Activated naive CD4-positive, alpha-beta T cell treated with anti-CD3 and anti-CD28 coated beads, Interleukin-2, amount 50 U/mL, for 24 hours (primary cell): ENCODE data around the gene NUDT7.

Experiments
- H3K27ac Mint-ChIP-seq: one replicate; pipeline ENCODE4 v1.8.0; 2021; ENCODE audit warnings: mild to moderate bottlenecking, mixed read lengths
- H3K27me3 Mint-ChIP-seq: one replicate; pipeline ENCODE4 v1.8.0; 2021; ENCODE audit warnings: mixed read lengths
- H3K36me3 Mint-ChIP-seq: one replicate; pipeline ENCODE4 v1.8.0; 2021; ENCODE audit warnings: mixed read lengths
- H3K4me1 Mint-ChIP-seq: one replicate; pipeline ENCODE4 v1.8.0; 2021; ENCODE audit warnings: mixed read lengths
- H3K4me3 Mint-ChIP-seq: one replicate; pipeline ENCODE4 v1.8.0; 2021; ENCODE audit warnings: mild to moderate bottlenecking, mixed read lengths
- H3K9me3 Mint-ChIP-seq: one replicate; pipeline ENCODE4 v1.8.0; 2021; ENCODE audit warnings: mixed read lengths

The NUDT7 gene

GRCh38 chr16:77758046-77758445 is 35.7 kb downstream of the NUDT7 start:
- no peak overlapping the region for H3K4me3 Mint-ChIP-seq
- H3K27me3 Mint-ChIP-seq = peaks cover 9% of the 10 kb centered on the region
- no peaks in the 10 kb centered on the region for H3K36me3 Mint-ChIP-seq
- no peaks in the 10 kb centered on the region for H3K4me1 Mint-ChIP-seq
- H3K9me3 Mint-ChIP-seq = no peaks in the 10 kb centered on the region
- no peak overlapping the region for H3K27ac Mint-ChIP-seq

GRCh38 chr16:77758508-77758907 is 36.2 kb downstream of the NUDT7 start:
- no peaks in the 10 kb centered on the region for H3K4me1 Mint-ChIP-seq
- H3K27me3 Mint-ChIP-seq = peaks cover 9% of the 10 kb centered on the region
- no peaks in the 10 kb centered on the region for H3K9me3 Mint-ChIP-seq
- H3K4me3 Mint-ChIP-seq = no peak overlapping the region
- H3K27ac Mint-ChIP-seq = no peak overlapping the region
- no peaks in the 10 kb centered on the region for H3K36me3 Mint-ChIP-seq

GRCh38 chr16:77759201-77759600 is 36.9 kb downstream of the NUDT7 start:
- Mint-ChIP-seq H3K9me3 (no peaks in the 10 kb centered on the region), H3K36me3 (no peaks in the 10 kb centered on the region), H3K4me3 (no peak overlapping the region), H3K27me3 (peaks cover 7% of the 10 kb centered on the region), H3K4me1 (no peaks in the 10 kb centered on the region), H3K27ac (no peak overlapping the region)

GRCh38 chr16:77759821-77760220 is 37.5 kb downstream of the NUDT7 start:
- no peaks in the 10 kb centered on the region for H3K36me3 Mint-ChIP-seq
- peaks cover 7% of the 10 kb centered on the region for H3K27me3 Mint-ChIP-seq
- H3K4me1 Mint-ChIP-seq = no peaks in the 10 kb centered on the region
- no peak overlapping the region for H3K4me3 Mint-ChIP-seq
- H3K27ac Mint-ChIP-seq = no peak overlapping the region
- H3K9me3 Mint-ChIP-seq = no peaks in the 10 kb centered on the region

- H3K4me3 Mint-ChIP-seq = no peak overlapping the region
- no peak overlapping the region for H3K27ac Mint-ChIP-seq
- H3K4me1 Mint-ChIP-seq = no peaks in the 10 kb centered on the region
- peaks cover 7% of the 10 kb centered on the region for H3K27me3 Mint-ChIP-seq
- no peaks in the 10 kb centered on the region for H3K36me3 Mint-ChIP-seq
- H3K9me3 Mint-ChIP-seq = no peaks in the 10 kb centered on the region
These were observed 38.5 kb downstream of the NUDT7 start for GRCh38 chr16:77760800-77761199.

- H3K4me3 Mint-ChIP-seq = no peak overlapping the region
- H3K27me3 Mint-ChIP-seq = peaks cover 4% of the 10 kb centered on the region
- no peaks in the 10 kb centered on the region for H3K9me3 Mint-ChIP-seq
- no peak overlapping the region for H3K27ac Mint-ChIP-seq
- no peaks in the 10 kb centered on the region for H3K4me1 Mint-ChIP-seq
- no peaks in the 10 kb centered on the region for H3K36me3 Mint-ChIP-seq
These were observed 38.9 kb downstream of the NUDT7 start for GRCh38 chr16:77761204-77761603.

- Mint-ChIP-seq H3K27me3 (peaks cover 5% of the 10 kb centered on the region), H3K27ac (no peak overlapping the region), H3K9me3 (no peaks in the 10 kb centered on the region), H3K4me3 (no peak overlapping the region), H3K4me1 (no peaks in the 10 kb centered on the region), H3K36me3 (no peaks in the 10 kb centered on the region)
These were observed 39.9 kb downstream of the NUDT7 start for GRCh38 chr16:77762262-77762661.

GRCh38 chr16:77763994-77764393 is 41.7 kb downstream of the NUDT7 start:
- H3K4me1 Mint-ChIP-seq = no peaks in the 10 kb centered on the region
- peaks cover 4% of the 10 kb centered on the region for H3K27me3 Mint-ChIP-seq
- no peak overlapping the region for H3K27ac Mint-ChIP-seq
- H3K36me3 Mint-ChIP-seq = no peaks in the 10 kb centered on the region
- no peaks in the 10 kb centered on the region for H3K9me3 Mint-ChIP-seq
- no peak overlapping the region for H3K4me3 Mint-ChIP-seq

GRCh38 chr16:77767211-77767610 is 44.9 kb downstream of the NUDT7 start:
- Mint-ChIP-seq H3K27me3 (peaks cover 4% of the 10 kb centered on the region), H3K36me3 (no peaks in the 10 kb centered on the region), H3K4me3 (no peak overlapping the region), H3K9me3 (no peaks in the 10 kb centered on the region), H3K27ac (no peak overlapping the region), H3K4me1 (no peaks in the 10 kb centered on the region)

- H3K27me3 Mint-ChIP-seq = peaks cover 4% of the 10 kb centered on the region
- no peaks in the 10 kb centered on the region for H3K9me3 Mint-ChIP-seq
- no peak overlapping the region for H3K4me3 Mint-ChIP-seq
- H3K27ac Mint-ChIP-seq = no peak overlapping the region
- H3K4me1 Mint-ChIP-seq = no peaks in the 10 kb centered on the region
- no peaks in the 10 kb centered on the region for H3K36me3 Mint-ChIP-seq
These were observed 45.5 kb downstream of the NUDT7 start for GRCh38 chr16:77767826-77768225.

- Mint-ChIP-seq H3K9me3 (no peaks in the 10 kb centered on the region), H3K27ac (no peak overlapping the region), H3K27me3 (no peaks in the 10 kb centered on the region), H3K4me3 (no peak overlapping the region), H3K36me3 (no peaks in the 10 kb centered on the region), H3K4me1 (no peaks in the 10 kb centered on the region)
These were observed 53.9 kb downstream of the NUDT7 start for GRCh38 chr16:77775911-77776909.

GRCh38 chr16:77777745-77778144 is 55.4 kb downstream of the NUDT7 start:
- Mint-ChIP-seq H3K36me3 (no peaks in the 10 kb centered on the region), H3K4me3 (no peak overlapping the region), H3K4me1 (no peaks in the 10 kb centered on the region), H3K27ac (no peak overlapping the region), H3K9me3 (no peaks in the 10 kb centered on the region), H3K27me3 (no peaks in the 10 kb centered on the region)

- Mint-ChIP-seq H3K9me3 (no peaks in the 10 kb centered on the region), H3K27me3 (peaks cover 3% of the 10 kb centered on the region), H3K36me3 (no peaks in the 10 kb centered on the region), H3K4me3 (no peak overlapping the region), H3K4me1 (no peaks in the 10 kb centered on the region), H3K27ac (no peak overlapping the region)
These were observed 58.1 kb downstream of the NUDT7 start for GRCh38 chr16:77780378-77780837.

- H3K36me3 Mint-ChIP-seq = no peaks in the 10 kb centered on the region
- no peak overlapping the region for H3K4me3 Mint-ChIP-seq
- H3K4me1 Mint-ChIP-seq = no peaks in the 10 kb centered on the region
- no peak overlapping the region for H3K27ac Mint-ChIP-seq
- H3K27me3 Mint-ChIP-seq = peaks cover 6% of the 10 kb centered on the region
- H3K9me3 Mint-ChIP-seq = no peaks in the 10 kb centered on the region
These were observed 58.8 kb downstream of the NUDT7 start for GRCh38 chr16:77781091-77781490.

GRCh38 chr16:77782694-77783093 is 60.4 kb downstream of the NUDT7 start:
- Mint-ChIP-seq H3K27ac (no peak overlapping the region), H3K4me1 (no peaks in the 10 kb centered on the region), H3K9me3 (no peaks in the 10 kb centered on the region), H3K36me3 (no peaks in the 10 kb centered on the region), H3K27me3 (peaks cover 21% of the 10 kb centered on the region), H3K4me3 (no peak overlapping the region)

- Mint-ChIP-seq H3K27ac (no peak overlapping the region), H3K27me3 (peaks cover 32% of the 10 kb centered on the region), H3K4me1 (peaks cover 5% of the 10 kb centered on the region), H3K9me3 (no peaks in the 10 kb centered on the region), H3K4me3 (no peak overlapping the region), H3K36me3 (no peaks in the 10 kb centered on the region)
These were observed 62.4 kb downstream of the NUDT7 start for GRCh38 chr16:77784441-77785372.
